T47D (cell line): ENCODE measurements around the gene ANGEL1.

Source experiments
- DNase-seq, 2 experiments: peaks; one replicate each; pipeline versions ENCODE4 v3.0.0 to v3.0.0-alpha.2; 2011 to 2012; ENCODE audit warnings: low read depth in 1 of 2, low spot score in 1 of 2
- JUND ChIP-seq: IDR thresholded peaks from 2 replicates; pipeline ENCODE4 v1.6.1; 2012; ENCODE audit warnings: low read depth
- in situ Hi-C: cut with HindIII; loops from 2 replicates; pipeline ENCODE4 v1.10.0; 2016; ENCODE audit warnings: low sequenced_read_pairs, low pct_unique_long_range_greater_than_20kb

Gene ANGEL1

DNA sequence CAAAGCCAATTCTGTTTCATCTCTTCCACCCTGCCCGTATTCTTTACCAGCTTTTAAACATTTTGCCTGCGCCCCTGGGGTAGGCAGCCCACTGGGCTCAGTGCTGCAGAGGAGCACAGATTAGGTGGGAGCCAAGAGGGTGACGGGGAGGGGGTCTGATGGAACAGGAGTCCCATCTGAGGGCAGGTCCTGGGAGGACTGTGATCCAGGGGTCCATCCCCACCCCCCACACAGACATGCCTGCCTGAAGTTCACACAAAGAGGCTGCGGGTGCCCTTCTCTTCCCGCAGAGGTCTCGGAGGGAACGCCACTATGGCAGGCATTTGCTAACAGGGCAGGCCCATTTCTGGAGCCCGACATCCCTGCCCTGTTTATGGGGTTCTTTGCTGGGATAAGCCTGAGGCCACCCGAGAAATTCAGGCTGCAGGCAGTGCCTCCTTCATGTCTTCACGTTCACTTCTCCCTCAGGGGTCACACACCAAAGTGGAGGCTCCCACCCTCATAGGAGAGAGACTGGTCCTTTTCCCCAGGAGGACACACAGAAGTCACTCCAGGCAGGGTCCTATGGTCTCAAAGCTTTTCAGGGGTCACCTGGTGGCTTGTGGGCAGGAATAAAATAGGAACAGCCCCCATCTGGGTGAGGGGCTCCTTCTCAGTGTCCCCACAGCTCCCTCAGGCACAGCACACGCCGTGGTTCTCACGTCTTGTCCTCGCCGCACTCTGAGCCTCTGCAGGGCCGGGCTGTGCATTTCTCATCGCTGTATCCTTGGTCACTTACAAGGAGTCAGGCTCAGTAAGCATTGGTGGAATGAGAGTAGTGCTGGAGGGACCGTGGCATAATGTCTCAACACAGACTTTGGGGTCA, 38.5 kb downstream of the ANGEL1 start:
- DNase-seq, result peak in 1 of 2 experiments; percentile 44
- in situ Hi-C loops, result no loop called here
- no peak for TF ChIP-seq JUND

DNA sequence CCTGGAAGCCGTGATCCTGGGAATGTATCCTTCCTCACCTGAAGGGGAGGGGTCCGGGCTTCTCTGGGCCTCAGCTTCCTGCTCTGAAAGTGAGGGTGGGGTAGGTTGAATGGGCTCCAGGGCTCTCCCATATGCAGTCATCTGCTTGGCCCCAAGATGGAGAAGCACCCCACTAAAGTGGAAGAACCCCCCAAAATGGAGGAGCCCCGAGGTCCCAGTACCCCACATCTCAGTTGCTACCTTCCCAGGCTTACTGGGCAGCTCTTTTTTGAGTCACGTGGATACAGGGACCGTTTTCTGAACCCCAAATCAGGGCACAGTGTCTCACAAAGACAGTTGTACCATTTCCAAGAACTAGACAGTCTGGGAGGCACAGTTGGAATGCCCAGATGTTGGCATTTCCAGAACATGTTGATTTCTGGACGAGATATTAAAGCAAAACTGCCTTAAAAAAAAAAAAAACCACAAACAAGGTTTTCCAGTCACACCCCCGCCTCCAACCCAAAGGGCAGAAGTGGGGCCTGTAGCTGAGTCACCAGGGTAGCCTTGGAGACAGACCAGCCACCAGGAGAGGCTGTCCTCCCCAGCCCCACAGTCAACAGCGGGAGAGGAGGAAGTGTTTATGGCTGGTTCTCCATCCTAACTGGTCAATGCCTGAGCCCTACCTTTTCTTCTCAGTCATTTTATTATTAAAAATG, 39.3 kb downstream of the ANGEL1 start:
- in situ Hi-C loops, result no loop called here
- peak in 1 of 2 experiments; percentile 35 for DNase-seq

DNA sequence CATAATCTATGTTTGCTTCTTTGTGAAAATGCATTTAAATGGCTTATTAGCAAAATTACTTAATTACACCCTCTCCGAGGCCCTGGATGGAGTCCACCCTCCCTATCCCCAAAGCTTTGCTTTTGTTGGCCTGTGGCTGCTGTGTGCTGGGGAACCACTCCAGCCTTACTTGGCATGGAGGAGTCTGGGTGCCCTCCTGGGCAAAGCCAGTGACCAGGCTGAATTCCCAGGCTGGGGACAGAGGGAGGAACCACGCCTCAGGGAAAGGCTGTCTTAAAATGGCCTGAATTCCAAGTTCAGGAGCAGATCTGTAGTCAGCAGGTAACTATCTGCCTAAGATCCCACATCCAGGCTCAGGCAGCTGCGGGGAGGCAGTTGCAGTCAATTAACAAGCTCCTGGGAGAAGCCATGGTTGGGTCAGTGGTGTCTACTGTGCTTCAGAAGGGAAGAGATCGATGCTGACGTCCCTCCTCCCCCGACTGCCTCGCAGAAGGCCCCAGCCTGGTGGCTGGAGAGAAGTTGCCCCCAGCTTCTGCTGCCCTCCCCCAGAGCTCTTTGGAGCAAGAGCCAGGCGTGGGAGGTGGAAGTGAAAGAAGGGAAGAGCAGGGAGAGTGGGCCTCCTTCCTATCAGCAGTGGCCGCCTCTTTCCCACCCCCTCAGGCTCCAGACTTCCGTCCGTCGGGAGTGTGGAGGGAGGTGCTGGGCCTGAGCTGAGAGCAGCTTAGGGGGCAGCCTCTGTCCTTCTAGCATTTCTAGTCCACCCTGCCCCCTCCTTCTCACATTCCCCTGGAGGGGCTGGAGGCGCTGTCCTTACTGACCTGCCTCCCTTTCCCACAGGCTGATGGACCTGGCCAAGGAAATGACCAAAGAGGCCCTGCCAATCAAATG, 40.1 kb downstream of the ANGEL1 start:
- in situ Hi-C loops, result no loop called here
- no peak for TF ChIP-seq JUND
- no peak for DNase-seq

More for the DNA sequence above, 39.3 kb downstream of the ANGEL1 start:
- TF ChIP-seq JUND, result no peak

DNA sequence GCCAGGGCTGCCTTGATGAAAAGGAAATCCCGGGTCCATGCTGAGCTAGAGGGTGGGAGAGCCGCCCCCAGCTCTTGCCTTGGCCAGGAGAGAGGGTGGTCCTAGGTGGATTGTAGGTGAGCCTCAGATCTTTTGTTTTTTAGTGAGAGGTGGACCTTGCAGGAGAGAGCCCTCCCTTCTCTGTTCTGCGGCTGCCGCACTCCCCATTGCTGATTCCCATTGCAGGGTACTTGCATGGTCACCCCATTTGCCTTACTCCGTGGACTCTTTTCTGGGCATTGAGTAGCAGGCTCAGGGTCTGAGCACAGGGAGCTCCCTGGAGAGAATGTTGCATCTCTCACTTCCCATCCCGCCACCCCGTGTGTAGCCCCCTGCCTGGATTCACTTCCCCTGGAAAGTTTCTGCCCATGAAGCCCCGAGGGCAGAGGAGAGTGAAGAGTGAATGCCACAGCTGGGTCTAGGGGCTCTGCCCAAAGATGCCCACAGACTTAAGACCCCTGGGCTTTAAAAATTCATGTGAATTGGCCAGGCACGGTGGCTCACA, 41.2 kb downstream of the ANGEL1 start:
- DNase-seq, result no peak
- no peak for TF ChIP-seq JUND
- in situ Hi-C loops, result no loop called here

DNA sequence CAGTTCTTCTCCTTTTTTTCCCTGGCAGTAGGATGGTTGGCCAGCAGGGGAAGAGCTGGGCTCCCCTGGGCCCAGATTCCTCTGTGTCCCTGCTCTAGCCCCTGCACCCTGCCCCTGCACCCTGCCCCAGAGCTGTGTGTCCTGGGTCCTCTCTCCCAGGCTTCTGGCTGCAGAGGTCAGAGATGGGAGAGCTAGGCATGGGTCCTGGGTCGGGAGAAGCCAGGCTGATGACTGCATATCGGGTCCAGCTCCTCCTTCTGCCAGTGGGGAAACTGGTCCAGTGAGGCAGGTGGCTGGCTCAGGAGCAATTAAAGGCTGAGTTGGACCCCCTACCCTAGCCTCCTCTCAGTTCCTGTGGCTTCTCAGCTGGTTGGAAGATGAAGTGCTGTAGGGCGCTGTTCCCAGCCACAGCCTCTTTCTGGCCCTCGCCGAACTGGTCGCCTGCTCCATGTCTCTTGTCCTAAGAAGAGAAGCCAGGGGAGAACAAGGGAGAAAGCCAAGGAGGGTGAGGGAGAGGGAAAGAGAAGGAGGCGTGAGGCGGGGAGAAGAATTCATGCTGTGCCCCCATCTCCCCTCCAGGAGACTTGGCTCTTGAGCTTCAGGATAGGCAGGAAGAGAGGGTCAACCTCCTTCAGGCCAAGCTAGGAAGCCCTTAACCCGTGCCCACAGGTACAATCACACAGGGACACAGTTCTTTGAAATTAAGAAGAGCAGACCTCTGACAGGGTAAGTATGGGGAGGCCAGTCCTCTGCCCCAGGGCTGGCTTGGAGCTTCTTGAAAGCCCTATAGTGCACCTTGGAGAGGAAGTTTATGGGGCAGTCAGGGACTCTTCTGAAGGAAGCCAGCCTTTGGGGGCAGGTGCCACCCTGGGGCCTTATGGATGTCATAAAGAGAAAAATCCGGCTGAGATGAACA, 41.9 kb downstream of the ANGEL1 start:
- in situ Hi-C loops, result no loop called here

DNA sequence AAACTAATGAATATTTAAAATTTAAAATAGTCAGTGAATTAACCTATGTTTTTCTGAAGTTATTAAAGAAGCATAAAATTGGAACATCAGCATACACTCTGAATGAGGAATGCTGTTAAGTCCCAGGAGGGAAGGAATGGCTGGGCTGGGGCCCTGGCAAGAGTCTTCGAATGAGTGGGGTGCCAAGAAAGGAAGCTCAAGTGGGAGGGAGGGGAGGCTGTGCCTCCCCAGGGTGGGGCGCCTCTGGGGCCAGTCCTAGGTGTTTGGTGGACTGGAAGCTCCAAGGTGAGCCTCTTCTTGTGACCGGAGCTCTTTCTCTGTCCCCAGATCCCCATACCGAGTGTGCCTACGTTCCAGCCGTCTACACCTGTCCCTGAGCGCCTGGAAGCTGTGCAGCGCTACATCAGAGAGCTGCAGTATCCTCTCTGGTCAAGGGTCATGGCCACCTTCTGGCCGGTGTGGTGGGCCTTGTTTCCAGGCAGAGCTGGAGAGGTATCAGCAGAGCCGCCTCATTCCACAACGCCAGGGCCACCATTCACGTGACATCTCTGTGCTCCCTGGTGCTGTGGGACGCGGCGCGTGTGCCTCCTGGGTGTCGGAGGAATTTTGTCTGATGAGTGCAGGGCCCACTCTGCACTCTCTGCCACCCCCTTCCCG, 42.9 kb downstream of the ANGEL1 start:
- no peak for DNase-seq
- in situ Hi-C loops, result no loop called here
- TF ChIP-seq JUND, result no peak

More for the DNA sequence above, 41.9 kb downstream of the ANGEL1 start:
- TF ChIP-seq JUND, result no peak
- DNase-seq, result peak in 1 of 2 experiments; percentile 39

DNA sequence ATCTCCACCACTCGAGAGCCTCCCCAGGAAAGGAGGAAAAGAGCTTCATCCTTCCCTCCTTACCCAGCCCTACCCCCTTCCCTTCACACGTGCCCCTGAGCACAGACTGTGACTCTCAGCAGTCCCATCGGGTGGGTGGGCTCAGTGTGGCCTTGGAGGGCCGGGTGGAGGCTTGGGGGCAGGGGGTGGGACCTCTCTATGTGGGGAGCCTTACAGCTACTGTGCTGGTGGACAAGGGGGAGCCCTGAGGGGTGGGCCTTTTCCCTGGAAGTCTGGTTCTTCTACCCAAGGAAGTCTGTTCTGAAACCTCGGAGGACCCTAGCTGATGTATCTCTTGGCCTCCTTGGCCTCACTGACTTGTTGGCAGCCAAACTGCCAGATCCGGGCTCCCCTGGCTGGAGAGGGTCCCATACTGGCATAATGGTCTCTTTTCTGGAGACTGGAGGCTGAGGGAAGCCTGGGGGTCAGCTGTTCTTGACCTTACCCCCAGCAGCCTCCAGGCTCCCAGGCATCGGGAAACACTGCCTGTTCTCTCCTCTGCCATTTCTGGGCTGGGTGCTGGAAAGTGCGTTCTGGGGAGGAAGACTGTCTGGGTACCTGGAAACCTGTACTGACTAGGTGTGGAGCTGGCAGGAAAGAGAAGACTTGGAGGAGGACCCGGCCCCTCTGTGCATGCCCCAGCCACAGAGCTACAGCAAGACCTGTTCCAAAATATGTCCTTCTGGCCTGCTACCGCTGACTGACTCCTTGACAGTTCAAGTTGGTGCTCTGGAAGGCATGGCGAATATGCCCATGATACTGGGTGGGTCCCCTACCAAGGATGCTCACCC, 43.8 kb downstream of the ANGEL1 start:
- in situ Hi-C loops, result no loop called here
- DNase-seq, result no peak
- TF ChIP-seq JUND, result no peak

DNA sequence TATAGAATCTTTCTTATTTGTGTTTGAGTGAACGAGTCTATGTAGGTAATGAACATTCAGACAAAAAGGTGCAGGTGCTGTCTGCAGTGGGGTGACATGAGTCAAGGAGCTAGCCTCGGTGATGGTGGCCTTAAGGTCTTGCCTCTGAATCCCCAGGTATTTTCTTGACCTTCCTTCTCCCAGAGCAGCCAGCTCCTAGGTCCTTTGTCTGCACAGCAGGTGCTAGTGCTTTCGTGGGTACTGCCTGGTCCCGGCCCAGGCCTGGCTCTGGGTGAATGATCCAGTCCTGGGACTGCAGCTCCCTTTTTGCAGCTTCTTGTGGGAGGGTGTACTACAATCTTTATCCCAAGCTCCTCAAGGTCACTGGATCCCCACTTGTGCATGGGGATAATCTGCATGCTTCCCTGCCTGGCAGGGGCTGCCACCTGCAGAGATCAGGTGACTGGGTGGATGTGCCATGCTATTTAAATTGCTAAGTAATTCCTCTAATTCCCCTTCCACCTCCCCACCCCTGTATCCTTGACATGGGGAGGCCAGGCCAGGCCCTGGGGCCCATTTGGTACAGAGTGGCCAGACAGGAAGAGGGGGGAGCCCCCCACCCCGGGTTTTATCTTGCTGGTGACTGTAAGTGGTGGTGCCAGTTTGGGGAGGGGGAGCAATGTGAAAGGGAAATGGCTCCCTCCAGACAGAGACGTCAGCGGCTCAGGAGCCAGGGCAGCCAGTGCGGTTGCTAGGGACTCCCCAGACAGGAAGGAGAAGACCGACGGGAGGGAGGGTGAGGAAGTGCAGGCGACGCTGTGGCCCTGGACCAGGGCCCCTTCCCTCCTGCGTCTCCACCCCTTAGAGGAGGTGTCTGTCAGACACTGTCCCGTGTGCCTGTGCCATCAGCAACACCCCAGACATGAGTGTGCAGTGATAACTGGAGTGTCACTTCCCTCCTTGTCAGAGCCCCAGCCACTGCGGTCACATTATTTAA, 44.7 kb downstream of the ANGEL1 start:
- TF ChIP-seq JUND, result no peak
- in situ Hi-C loops, result no loop called here
- no peak for DNase-seq

DNA sequence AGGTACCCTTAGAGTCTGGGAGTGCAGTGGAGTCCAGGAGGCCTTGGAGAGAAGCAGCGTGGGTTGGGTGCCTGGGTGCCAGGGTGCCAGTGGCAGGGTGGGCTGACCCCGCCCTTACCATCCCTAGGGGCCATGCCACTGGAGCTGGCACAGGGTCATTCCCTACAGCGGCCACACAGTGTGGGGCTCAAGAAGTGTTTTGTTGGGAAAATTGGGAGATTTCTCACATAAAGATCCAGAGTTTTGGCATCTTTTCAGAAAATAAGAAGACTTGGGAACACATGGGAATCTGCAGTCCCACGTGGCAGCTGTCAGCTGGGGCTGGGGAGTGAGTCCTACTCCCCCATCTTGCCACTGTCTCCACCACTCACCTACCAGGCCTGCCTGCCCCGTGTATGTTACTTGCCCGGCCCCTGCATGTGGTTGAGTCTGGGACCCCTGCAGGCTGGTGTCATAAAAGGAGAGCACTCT, 47.2 kb downstream of the ANGEL1 start:
- no peak for TF ChIP-seq JUND
- no peak for DNase-seq
- in situ Hi-C loops, result no loop called here
